ENCODE data around the gene METTL18.

The METTL18 gene

GRCh38 chr1:169784102-169784501 is 10.6 kb downstream of the METTL18 start:
- H3F3A ChIP-seq (ENCODE audit: insufficient read depth), result no peaks in the 10 kb centered on the region
- H3K9me3 ChIP-seq (ENCODE audit: insufficient read depth, low read length), result no peaks in the 10 kb centered on the region
- H2AFZ ChIP-seq (ENCODE audit: low read depth, low read length, severe bottlenecking), result no peak overlapping the region
- no peak overlapping the region for H3K4me2 ChIP-seq (ENCODE audit: low read depth, low read length, poor library complexity, severe bottlenecking)
- TF ChIP-seq EZH2phosphoT487 (conservative IDR thresholded peaks at IDR 0.05; ENCODE audit: low read length) (no peak), CTCF (IDR thresholded peaks at IDR 0.05; ENCODE audit: insufficient read depth, low read length, poor library complexity, severe bottlenecking) (no peak)
- H3K79me2 ChIP-seq (ENCODE audit: insufficient read depth, low read length), result no peaks in the 10 kb centered on the region
- H4K20me1 ChIP-seq (ENCODE audit: low read depth, low read length), result no peaks in the 10 kb centered on the region
- H3K27me3 ChIP-seq (ENCODE audit: low read length), result no peaks in the 10 kb centered on the region
- no peak overlapping the region for H3K27ac ChIP-seq (ENCODE audit: low read depth, low read length)
- H3K9me2 ChIP-seq (replicated peaks; ENCODE audit: insufficient read depth, low read length), result no peaks in the 10 kb centered on the region
- no peak overlapping the region for H3K9ac ChIP-seq (ENCODE audit: low read length)
- H3K4me3 ChIP-seq (ENCODE audit: insufficient read depth, low read length, poor library complexity, severe bottlenecking), result no peak overlapping the region
- H3K36me3 ChIP-seq (ENCODE audit: low read length), result no peaks in the 10 kb centered on the region

- Histone ChIP-seq H3K27me3 (ENCODE audit: low read length) (no peaks in the 10 kb centered on the region), H3K79me2 (ENCODE audit: insufficient read depth, low read length) (no peaks in the 10 kb centered on the region), H3K27ac (ENCODE audit: low read depth, low read length) (no peak overlapping the region), H2AFZ (ENCODE audit: low read depth, low read length, severe bottlenecking) (no peak overlapping the region), H3K4me3 (ENCODE audit: insufficient read depth, low read length, poor library complexity, severe bottlenecking) (no peak overlapping the region), H3K9ac (ENCODE audit: low read length) (no peak overlapping the region), H3F3A (ENCODE audit: insufficient read depth) (no peaks in the 10 kb centered on the region), H3K36me3 (ENCODE audit: low read length) (no peaks in the 10 kb centered on the region), H3K9me3 (ENCODE audit: insufficient read depth, low read length) (no peaks in the 10 kb centered on the region), H4K20me1 (ENCODE audit: low read depth, low read length) (no peaks in the 10 kb centered on the region), H3K9me2 (replicated peaks; ENCODE audit: insufficient read depth, low read length) (no peaks in the 10 kb centered on the region), H3K4me2 (ENCODE audit: low read depth, low read length, poor library complexity, severe bottlenecking) (no peak overlapping the region)
- TF ChIP-seq EZH2phosphoT487 (conservative IDR thresholded peaks at IDR 0.05; ENCODE audit: low read length) (no peak), CTCF (IDR thresholded peaks at IDR 0.05; ENCODE audit: insufficient read depth, low read length, poor library complexity, severe bottlenecking) (no peak)
Measured at GRCh38 chr1:169782596-169782995, 12.1 kb downstream of the METTL18 start.

GRCh38 chr1:169779970-169780369 is 14.7 kb downstream of the METTL18 start:
- H3K4me2 ChIP-seq (ENCODE audit: low read depth, low read length, poor library complexity, severe bottlenecking), result no peak overlapping the region

More at GRCh38 chr1:169779970-169780369, 14.7 kb downstream of the METTL18 start:
- Histone ChIP-seq H2AFZ (ENCODE audit: low read depth, low read length, severe bottlenecking) (no peak overlapping the region), H3K4me3 (ENCODE audit: insufficient read depth, low read length, poor library complexity, severe bottlenecking) (no peak overlapping the region), H3K27me3 (ENCODE audit: low read length) (no peaks in the 10 kb centered on the region), H3K9me2 (replicated peaks; ENCODE audit: insufficient read depth, low read length) (no peaks in the 10 kb centered on the region), H3K27ac (ENCODE audit: low read depth, low read length) (no peak overlapping the region), H3K9me3 (ENCODE audit: insufficient read depth, low read length) (no peaks in the 10 kb centered on the region), H3K36me3 (ENCODE audit: low read length) (no peaks in the 10 kb centered on the region), H3K9ac (ENCODE audit: low read length) (no peak overlapping the region), H3K79me2 (ENCODE audit: insufficient read depth, low read length) (no peaks in the 10 kb centered on the region), H3F3A (ENCODE audit: insufficient read depth) (no peaks in the 10 kb centered on the region), H4K20me1 (ENCODE audit: low read depth, low read length) (no peaks in the 10 kb centered on the region)
- TF ChIP-seq CTCF (IDR thresholded peaks at IDR 0.05; ENCODE audit: insufficient read depth, low read length, poor library complexity, severe bottlenecking) (no peak), EZH2phosphoT487 (conservative IDR thresholded peaks at IDR 0.05; ENCODE audit: low read length) (no peak)
